Stimulated activated CD4-positive, alpha-beta T cell treated with anti-CD3 and anti-CD28 coated beads, Interleukin-12 subunit alpha, Interleukin-12 subunit beta, amount 100 ng/mL, for 48 hours (primary cell): ENCODE results near the gene MED8.
A peak's percentile ranks its signal among the peaks of the same experiment; 100 is the strongest.

ENCODE experiments used
- DNase-seq, 3 donors: peaks; one replicate each; pipeline ENCODE4 v3.0.0-alpha.2; 2020; ENCODE audit warnings: low read depth in 2 of 3, low spot score in 1 of 3

The MED8 gene

DNA sequence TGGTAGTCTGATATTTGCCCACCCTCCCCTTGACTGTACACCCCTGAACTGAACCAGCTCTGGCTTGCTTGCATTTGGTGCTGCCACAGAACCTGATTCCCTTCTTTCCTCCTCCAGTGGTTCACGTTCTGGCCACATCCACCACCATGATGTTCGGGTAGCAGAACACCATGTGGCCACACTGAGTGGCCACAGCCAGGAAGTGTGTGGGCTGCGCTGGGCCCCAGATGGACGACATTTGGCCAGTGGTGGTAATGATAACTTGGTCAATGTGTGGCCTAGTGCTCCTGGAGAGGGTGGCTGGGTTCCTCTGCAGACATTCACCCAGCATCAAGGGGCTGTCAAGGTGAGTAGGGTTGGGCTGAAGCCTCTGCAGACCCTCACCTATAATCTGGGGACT, 29.0 kb downstream of the MED8 start:
- no peak for DNase-seq

DNA sequence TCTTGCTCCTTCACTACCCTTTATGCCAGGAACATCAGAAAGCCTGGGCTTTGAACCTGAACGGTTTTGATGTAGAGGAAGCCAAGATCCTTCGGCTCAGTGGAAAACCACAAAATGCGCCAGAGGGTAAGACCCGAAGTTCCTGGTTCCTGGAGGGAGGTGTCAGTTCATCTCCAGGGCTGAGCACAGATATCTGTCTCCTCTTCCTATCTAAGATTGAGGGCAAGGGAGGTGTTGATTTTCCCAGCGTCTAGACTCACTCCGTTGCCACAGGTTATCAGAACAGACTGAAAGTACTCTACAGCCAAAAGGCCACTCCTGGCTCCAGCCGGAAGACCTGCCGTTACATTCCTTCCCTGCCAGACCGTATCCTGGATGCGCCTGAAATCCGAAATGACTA, 29.9 kb downstream of the MED8 start:
- DNase-seq: no peak

DNA sequence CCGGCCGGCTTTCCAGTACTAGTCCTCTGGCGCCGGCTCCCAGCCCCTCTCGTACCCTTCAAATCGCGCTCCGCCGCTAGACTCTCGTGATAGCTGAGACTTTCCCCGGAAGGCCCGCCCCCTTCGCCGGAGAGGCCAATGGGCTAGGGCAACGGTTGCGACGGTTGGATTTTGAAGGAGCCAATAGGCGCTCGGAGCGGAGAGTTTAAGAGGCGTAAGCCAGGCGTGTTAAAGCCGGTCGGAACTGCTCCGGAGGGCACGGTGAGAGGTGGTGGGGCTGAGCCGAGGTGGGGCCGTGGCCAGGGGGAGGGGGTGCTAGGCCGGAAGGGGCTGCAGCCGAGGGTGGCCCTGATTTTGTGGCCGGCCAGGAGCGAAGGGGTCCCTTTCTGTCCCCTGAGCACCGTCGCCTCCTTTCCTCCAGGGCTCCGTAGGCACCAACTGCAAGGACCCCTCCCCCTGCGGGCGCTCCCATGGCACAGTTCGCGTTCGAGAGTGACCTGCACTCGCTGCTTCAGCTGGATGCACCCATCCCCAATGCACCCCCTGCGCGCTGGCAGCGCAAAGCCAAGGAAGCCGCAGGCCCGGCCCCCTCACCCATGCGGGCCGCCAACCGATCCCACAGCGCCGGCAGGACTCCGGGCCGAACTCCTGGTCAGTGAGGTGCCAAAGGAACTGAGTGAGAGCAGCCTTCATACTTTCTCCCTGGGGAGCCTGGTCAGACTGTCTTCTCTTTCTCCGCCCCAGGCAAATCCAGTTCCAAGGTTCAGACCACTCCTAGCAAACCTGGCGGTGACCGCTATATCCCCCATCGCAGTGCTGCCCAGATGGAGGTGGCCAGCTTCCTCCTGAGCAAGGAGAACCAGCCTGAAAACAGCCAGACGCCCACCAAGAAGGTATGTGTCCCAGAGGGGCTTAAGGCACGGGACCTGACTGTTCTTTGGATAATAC, 30.6 kb downstream of the MED8 start, which contains the start of gene CDC20:
TSS of gene CDC20 (plus strand) at position 236 of the 948 bp plus-strand sequence. CDS start at position 471, 235 bp downstream.
- peak; percentile 99 for DNase-seq

DNA sequence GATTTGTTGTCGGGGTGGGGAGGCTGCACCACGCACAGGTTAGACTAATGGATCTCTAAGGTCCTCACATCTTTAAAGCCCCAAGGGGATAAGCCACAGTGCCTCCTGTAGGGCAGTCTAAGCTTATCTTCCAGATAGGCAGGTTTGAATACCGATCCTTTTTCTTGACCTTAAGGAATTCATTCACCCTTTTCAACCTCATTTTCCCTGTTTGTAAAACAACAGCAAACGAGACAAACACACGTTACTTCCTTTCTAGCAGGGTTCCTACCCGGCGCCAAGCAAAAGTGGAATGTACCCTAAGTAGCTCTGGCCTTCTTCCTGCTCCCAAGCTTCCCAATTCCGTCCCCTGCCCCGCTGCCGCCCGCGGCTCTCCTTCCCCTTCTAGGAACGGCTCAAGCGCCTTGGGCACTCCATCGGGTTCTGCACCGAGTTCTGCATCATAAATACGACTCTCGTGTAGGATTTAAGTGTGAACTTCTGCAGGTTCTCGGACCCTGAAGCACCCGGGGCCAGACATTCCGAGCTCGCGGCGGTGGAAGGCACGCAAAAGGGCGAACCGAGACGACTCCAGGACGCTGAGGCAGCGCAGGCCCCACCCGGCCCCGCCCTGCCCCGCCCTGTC, 31.4 kb downstream of the MED8 start:
- no peak for DNase-seq

DNA sequence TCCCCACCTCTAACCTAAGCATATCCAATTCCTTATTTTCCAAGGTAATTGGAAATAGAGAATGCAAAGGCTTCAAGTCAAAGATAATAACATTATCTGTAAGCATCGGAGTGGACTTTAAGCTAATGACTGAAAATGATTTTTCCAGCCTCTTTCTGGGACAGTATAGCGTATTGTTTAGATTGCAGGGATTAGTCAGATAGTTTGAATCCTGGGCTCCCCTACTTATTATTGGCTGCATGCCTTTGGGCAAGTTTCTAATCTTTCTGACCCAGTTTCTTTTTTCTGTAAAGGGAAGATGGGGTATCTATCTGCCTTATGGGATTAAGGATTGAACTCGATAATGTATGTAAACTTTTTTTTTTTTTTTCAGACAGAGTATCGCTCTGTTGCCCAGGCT, 32.3 kb downstream of the MED8 start:
- no peak for DNase-seq

DNA sequence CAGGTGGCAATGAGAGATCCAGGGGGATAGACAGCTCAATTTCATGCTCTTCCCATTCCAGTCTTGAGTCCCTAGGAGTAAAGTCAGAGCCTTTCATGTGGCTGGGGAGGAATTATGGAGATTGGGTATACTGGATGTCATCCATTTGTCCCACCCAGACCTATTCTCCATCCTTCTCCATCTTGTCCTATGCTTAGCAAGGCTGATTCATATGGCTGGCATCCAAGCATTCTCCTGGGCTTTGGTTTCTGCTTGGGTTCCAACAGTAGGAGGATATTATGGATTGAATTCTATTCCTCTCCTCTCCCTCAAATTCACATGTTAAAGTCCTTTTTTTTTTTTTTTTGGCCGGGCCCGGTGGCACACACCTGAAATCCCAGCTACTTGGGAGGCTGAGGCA, 34.7 kb downstream of the MED8 start:
- no peak for DNase-seq

DNA sequence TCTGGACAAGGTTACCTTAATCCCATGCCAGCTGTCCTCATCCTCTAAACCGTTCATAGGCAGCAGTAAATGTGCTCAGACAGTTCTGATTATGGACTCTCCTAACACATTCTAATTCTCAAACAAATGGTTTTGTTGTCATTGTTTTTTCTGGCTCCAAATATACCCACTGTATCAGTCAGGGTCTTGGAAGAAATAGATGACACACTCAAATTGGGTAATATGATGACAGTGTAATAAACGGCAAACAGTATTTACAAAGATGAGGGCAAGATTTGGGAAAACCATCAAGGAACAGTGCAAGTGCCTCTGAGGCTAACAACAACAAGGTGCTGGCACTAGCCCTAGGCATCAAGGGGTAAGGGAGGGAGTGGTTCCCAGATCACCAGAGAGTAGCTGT, 35.1 kb downstream of the MED8 start:
- DNase-seq: no peak

DNA sequence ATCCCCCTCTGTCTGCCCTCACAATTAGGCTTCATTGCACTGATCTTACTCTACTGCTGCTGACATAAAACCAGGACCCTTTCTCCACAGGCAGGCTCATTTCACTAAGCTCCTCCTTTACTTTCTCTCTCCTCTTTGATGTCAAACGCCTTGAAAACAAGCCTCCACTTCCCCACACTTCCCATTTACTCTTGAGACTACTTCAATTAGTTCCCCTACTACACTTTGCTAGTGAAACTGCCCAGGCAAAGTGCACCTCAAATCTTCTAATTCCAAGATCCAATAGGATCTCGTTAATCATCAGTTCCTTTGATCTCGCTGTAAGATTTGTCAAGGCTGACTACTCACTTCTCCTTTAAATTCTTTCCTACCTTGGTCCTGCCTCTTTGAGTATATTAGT, 36.7 kb downstream of the MED8 start:
- no peak for DNase-seq

DNA sequence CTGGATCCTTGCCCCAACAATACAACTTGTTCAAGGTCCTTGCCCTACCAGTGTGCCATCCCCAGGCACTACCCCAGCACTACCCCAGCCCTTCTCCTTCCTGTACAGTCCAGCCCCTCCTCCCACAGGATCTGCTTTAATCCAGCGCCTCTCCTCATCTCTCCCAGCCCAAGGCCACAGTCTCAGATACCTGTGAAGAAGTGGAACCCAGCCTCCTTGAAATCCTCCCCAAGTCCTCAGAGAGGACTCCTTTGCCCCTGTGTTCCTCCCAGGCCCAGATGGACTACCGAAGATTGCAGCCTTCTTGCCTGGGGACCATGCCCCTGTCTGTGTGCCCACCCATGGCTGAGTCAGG, 37.3 kb downstream of the MED8 start:
- DNase-seq: no peak

DNA sequence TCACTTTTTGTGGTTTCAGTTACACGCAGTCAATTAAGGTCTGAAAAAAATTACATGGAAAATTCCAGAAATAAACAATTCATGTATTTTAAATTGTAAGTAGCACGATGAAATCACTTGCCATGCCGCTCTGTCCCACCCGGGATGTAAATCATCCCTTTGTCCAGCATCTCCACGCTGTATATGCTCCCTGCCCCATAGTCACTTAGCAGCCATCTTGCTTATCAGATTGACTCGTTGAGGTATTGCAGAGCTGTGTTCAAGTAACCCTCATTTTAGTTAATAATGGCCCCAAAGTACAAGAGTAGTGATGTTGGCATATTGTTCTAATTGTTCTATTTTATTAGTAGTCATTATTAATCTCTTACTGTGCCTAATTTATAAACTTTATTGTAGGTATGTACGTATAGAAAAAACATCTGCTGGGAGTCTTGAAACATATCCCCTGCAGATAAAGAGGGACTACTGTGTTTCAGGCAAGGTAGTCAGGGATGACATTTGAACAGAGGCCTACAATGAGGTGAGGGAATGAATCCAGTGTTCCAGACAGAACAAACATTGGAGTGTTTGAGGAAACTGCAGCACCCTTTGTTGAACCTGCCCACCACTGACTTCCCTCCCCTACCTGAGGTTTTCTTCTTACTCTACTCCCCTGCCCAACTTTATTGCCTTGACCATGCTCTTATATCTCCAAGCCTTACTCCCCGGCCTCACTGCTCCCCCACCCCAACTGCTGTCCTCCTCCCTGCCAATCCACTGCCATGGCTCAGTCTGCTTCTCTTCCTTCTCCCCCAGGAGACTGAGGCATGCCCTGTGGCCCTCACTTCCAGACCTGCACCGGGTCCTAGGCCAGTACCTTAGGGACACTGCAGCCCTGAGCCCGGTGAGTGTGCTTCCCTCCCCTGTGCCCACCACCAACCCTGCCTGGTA, 37.9 kb downstream of the MED8 start:
- DNase-seq: no peak

DNA sequence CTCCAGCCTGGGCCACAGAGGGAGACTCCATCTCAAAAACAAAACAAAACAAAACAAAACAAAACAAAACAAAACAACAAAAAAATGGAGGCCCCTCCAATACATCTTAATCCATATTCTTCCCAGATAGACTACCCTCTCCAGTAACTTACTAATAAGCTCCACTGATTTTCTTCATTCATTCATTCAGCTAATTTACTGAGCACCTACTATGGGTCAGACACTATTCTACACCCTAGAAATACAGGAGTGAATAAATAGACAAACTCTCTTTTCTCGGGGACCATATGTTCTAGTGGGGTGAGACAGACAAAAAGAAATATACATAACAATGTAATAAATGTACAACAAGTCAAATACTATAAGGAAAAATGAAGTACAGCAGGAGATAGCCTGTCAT, 38.6 kb downstream of the MED8 start:
- DNase-seq: no peak

DNA sequence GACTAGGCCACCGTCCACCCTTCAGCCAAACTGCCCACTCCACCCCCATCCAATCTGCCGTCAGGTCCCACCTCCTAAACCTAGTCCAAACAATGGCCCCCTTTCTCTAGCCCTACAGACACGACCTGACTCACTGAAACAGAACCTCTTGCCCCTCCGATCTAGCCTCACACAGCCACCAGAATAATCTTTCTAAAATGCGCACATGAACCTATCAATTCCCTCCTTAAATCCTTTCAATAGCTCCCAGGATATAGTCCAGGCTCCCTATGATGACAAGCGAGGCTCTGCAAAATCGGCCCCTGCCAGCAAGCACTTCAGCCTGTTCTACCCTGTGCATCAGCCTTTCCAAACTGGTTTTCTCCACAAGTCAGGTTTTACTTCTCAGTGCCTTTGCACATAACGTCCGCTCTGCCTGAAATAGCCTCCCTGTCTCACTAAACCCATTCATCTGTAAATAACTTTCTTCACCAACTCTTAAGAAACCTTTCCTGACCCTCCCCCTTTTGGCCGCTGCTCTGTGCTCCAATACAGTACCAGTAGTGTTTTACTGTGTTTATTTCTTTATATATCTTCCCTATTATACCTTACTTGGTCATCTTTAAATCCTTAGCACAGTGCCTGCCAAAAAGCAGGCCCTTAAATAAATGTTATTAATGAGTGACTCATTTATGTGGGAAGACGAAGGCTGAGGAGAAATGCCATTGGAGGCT, 39.9 kb downstream of the MED8 start:
- DNase-seq: no peak

DNA sequence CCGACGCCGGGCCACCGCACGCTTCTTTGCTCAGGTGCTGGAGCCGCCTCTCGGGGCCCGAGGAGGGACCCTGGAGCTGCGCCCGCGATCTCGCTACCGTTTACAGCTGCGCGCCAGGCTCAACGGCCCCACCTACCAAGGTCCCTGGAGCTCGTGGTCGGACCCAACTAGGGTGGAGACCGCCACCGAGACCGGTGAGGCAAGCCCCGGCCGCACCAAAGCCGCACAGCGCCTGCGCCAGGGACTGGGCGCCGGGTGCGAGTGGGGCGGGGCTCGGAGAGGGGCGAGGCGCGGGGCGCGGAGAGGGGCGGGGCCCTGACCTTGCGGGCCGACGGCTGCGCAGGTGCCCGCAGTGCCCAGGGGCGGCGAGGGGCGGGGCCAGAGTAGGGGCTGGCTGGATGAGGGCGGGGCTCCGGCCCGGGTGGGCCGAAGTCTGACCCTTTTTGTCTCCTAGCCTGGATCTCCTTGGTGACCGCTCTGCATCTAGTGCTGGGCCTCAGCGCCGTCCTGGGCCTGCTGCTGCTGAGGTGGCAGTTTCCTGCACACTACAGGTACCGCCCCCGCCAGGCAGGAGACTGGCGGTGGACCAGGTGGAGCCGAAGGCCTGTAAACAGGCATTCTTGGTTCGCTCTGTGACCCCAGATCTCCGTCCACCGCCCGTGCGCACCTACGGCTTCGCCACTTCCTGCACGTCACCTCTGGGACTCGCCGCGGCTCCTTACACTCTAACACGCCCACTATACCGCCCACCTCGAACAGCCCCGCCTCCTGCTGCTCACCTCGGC, 40.6 kb downstream of the MED8 start:
- peak in 2 of 3 donors; percentile 34 to 37 for DNase-seq

DNA sequence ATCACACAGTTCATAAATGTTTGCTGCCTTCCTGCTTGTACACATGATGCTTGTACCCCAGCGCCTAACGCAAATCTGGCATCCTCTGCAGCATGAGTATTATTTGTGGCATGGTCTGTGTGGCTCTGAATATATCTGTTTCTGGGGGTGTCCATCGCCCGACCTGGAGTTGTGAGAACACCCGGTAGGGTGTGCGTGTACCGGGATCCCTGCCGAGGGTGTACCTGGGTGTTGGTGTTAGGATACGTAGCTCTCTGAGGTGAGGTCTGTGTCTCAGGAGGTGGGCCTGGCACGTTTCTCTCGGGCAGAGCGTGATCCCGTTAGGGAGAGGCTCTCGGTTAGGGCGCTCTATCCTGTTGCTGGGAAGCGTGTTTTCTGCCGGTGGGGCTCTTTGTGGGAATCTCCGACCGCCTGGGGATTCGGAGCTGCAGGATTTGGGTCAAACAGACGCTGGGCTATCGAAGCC, 41.2 kb downstream of the MED8 start:
- no peak for DNase-seq

DNA sequence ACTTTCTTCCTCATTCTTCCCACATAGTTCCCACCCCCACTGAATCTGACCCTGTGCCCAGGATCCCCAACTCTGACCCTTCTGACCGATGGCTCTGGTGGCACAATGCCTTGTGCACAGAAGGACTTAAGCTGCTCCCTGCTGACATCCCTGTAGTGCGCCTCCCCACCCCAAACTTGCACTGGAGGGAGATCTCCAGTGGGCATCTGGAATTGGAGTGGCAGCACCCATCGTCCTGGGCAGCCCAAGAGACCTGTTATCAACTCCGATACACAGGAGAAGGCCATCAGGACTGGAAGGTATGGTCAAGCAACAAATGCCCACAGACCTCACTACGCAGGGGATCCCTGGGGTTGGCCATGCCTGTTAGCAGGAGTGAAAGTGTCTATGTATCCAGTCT, 43.0 kb downstream of the MED8 start:
- DNase-seq: no peak

DNA sequence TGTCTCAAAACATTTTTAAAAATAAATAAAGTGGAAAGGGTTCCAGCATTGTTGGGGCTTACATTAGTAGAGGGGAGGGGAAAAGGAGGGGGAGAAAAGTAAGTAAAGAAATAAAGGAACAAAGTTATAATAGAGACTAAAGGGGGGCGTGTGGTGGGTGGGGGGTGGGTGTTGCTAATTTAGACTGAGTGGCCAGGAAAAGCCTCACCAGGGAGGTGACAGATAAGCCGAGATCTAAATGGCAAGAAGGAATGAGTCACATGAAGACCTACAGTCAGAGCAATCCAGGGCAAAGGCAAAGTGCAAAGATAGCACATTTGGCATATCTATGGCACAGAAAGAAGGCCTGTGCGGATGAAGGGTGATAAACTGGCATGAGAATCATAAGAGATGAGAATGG, 44.5 kb downstream of the MED8 start:
- no peak for DNase-seq

DNA sequence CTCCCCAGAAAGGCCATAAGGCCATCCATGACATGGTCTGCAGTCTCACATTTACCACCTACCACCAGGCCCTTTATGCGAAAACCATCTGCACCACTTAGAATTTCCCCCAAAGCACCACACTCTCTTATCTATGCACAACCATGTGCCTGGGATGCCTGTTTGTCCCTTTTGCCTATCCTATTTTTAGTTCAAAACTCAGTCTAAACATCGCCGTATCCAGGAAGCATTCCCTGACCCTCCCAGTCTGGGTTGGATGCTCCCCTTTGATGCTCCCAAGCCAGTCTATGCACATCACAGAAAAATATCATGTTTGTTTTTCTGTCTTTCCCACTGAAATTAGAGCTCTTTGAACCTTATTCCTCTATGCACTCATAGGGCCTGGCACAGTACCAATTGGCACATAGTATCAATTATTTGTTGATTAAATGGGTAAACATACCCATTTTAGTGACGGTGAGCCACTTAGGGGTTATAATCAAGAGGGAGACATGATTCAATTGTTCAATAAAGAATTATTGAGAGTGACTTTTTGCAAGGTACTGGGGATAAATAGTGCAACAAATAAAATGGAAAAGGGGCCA, 45.2 kb downstream of the MED8 start:
- no peak for DNase-seq

DNA sequence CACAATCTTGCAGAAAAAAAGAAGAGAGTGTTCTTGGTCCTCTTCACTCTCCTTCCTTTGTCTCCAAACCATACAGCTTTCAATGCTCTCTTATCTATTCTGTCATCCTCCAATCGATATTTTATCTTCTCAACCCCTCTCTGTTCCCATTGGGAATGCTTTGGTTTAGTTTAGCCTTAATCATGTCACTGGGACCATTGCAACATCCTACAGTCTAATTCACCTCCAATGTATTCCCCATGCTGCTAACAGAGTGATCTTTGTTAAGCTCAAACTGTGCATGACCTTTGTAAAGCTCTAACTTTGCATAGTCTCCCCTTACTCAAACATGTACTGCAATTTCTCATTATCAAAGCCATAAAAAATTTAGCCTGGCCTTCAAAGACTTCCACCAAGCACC, 49.0 kb downstream of the MED8 start:
- DNase-seq: no peak

DNA sequence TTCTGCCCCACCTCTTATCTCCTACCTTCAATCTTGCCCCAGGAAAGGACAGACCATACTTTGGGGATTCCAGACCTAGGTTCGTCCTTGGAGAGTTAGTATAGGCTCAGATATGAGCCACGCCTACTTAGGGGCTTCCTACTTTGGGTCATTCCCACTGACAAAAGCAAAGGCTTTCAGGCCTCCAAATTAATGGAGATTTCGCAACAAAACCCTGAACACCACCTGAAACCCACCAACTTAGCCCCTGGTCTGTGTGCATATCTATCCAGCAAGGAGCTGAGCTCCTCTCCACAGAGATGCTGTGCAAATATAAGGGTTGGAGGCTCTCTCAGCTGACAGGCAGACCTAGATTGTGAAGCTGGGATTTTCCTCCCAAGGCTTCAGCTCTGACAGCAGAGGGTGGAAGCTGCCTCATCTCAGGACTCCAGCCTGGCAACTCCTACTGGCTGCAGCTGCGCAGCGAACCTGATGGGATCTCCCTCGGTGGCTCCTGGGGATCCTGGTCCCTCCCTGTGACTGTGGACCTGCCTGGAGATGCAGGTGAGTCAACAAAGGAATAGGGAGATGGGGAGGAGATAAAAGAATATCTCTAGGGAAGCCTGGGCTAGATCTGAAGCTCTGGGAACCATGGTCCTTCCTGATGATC, 49.9 kb downstream of the MED8 start:
- DNase-seq: no peak
